Keratinocyte (primary cell): ENCODE measurements around the gene BLTP2. TPM values are rescaled to one million over a fixed set of nuclear protein-coding genes. Genes with fewer than 3 reads are reported as not detected.
"Not testable (repeated sequence)": the region's sequence is repeated elsewhere in the genome, so short reads cannot be mapped to it uniquely, and the experiment has no call there.

ENCODE experiments used
- DNase-seq: peaks from one replicate; pipeline ENCODE4 v3.0.0-alpha.2; 2011; ENCODE audit warnings: low read depth, missing footprints, low spot score
- FAIRE-seq: peaks from 2 replicates; lab custom pipeline; 2011; peaks lifted over from hg19 to GRCh38; lab: Jason Lieb, UNC
- H2AFZ ChIP-seq: 2 replicates; pipeline ENCODE4 v1.6.0; 2012; ENCODE audit warnings: low read length, control low read depth, inconsistent platforms; ENCODE audit not compliant: control insufficient read depth
- H3K27ac ChIP-seq: 2 replicates; pipeline ENCODE4 v1.5.1; 2011; ENCODE audit warnings: low read length; ENCODE audit not compliant: control insufficient read depth, insufficient read depth
- H3K27me3 ChIP-seq: 3 replicates; pipeline ENCODE4 v1.6.0; 2011; ENCODE audit warnings: low read length; ENCODE audit not compliant: control insufficient read depth, insufficient read depth; ENCODE audit errors: extremely low read depth
- H3K36me3 ChIP-seq, 2 experiments: 2 replicates in 1 of 2; 3 replicates in 1 of 2; pipeline ENCODE4 v1.5.1; 2011; ENCODE audit warnings: low read length in 2 of 2, mild to moderate bottlenecking in 1 of 2; ENCODE audit not compliant: control insufficient read depth in 2 of 2, insufficient read depth in 2 of 2; ENCODE audit errors: extremely low read depth in 1 of 2
- H3K4me1 ChIP-seq: 3 replicates; pipeline ENCODE4 v1.5.1; 2011; ENCODE audit warnings: low read length; ENCODE audit not compliant: control insufficient read depth, insufficient read depth; ENCODE audit errors: extremely low read depth
- H3K4me2 ChIP-seq: 3 replicates; pipeline ENCODE4 v1.6.0; 2011; ENCODE audit warnings: low read depth, low read length; ENCODE audit not compliant: control insufficient read depth, insufficient read depth; ENCODE audit errors: extremely low read depth
- H3K4me3 ChIP-seq, 3 experiments: fragments of 200-600 bp in 1 of 3; sonication (generic) in 1 of 3; 2 replicates in 2 of 3; 3 replicates in 1 of 3; pipeline ENCODE4 v1.5.1; 2011 to 2016; ENCODE audit warnings: low read length in 3 of 3, mild to moderate bottlenecking in 3 of 3, control low read depth in 2 of 3, inconsistent platforms in 1 of 3, low read depth in 1 of 3, mixed read lengths in 1 of 3, mixed run types in 1 of 3, moderate library complexity in 1 of 3; ENCODE audit not compliant: control insufficient read depth in 2 of 3, insufficient read depth in 2 of 3; ENCODE audit errors: extremely low read depth in 1 of 3
- H3K79me2 ChIP-seq: 2 replicates; pipeline ENCODE4 v1.6.0; 2012; ENCODE audit warnings: low read length; ENCODE audit not compliant: control insufficient read depth, insufficient read depth
- H3K9ac ChIP-seq: 3 replicates; pipeline ENCODE4 v1.6.0; 2011; ENCODE audit warnings: low read length; ENCODE audit not compliant: control insufficient read depth, insufficient read depth; ENCODE audit errors: extremely low read depth
- H3K9me1 ChIP-seq: 3 replicates; pipeline ENCODE4 v1.6.0; 2011; ENCODE audit warnings: low read length; ENCODE audit not compliant: control insufficient read depth, insufficient read depth; ENCODE audit errors: extremely low read depth
- H3K9me3 ChIP-seq: 2 replicates; pipeline ENCODE4 v1.5.1; 2012; ENCODE audit warnings: low read depth, low read length; ENCODE audit not compliant: control insufficient read depth
- H4K20me1 ChIP-seq: 3 replicates; pipeline ENCODE4 v1.6.0; 2011; ENCODE audit warnings: low read length; ENCODE audit not compliant: control insufficient read depth, insufficient read depth; ENCODE audit errors: extremely low read depth
- EZH2 ChIP-seq: IDR thresholded peaks from one replicate; pipeline ENCODE4 v1.6.1; 2012; ENCODE audit warnings: inconsistent platforms, mild to moderate bottlenecking, low read length, moderate library complexity
- dilution Hi-C: fragments of 300-500 bp; cut with MboI; formaldehyde crosslinking; loops from one replicate; pipeline ENCODE4 v1.7.0; 2020; ENCODE audit warnings: low sequenced_read_pairs; ENCODE audit not compliant: extremely low pct_ligation_motif_present
- polyA plus RNA-seq, 5 experiments: library from polyadenylated mRNA; depleted of rRNA in 3 of 5; stranded (reverse) in 3 of 5; stranded (forward) in 1 of 5; unstranded in 1 of 5; fragments of >200 nt; gene quantifications; 1 replicate in 1 of 5; 2 replicates in 3 of 5; 3 replicates in 1 of 5; pipeline versions ENCODE4 v1.2.1 to v1.2.3, GENCODE V29; 2011 to 2012; ENCODE audit warnings: missing spikeins in 2 of 5, low read depth in 1 of 5, low replicate concordance in 1 of 5
- TF ChIP-seq, protein P1 (sequence below), 3 experiments: IDR thresholded peaks in 1 of 3; conservative IDR thresholded peaks in 1 of 3; optimal IDR thresholded peaks in 1 of 3; 2 replicates in 2 of 3; 3 replicates in 1 of 3; pipeline versions ENCODE3 to v1.5.1; 2011; ENCODE audit warnings: low read length in 3 of 3, mild to moderate bottlenecking in 3 of 3, moderate library complexity in 2 of 3, control low read depth in 1 of 3, inconsistent platforms in 1 of 3; ENCODE audit not compliant: insufficient read depth in 2 of 3; ENCODE audit errors: extremely low read depth in 1 of 3

Gene BLTP2
- polyA plus RNA-seq, 1 donor (not counting 4 experiments of a cell fraction or from before 2014, with no cell fraction given): 98.2 TPM

DNA sequence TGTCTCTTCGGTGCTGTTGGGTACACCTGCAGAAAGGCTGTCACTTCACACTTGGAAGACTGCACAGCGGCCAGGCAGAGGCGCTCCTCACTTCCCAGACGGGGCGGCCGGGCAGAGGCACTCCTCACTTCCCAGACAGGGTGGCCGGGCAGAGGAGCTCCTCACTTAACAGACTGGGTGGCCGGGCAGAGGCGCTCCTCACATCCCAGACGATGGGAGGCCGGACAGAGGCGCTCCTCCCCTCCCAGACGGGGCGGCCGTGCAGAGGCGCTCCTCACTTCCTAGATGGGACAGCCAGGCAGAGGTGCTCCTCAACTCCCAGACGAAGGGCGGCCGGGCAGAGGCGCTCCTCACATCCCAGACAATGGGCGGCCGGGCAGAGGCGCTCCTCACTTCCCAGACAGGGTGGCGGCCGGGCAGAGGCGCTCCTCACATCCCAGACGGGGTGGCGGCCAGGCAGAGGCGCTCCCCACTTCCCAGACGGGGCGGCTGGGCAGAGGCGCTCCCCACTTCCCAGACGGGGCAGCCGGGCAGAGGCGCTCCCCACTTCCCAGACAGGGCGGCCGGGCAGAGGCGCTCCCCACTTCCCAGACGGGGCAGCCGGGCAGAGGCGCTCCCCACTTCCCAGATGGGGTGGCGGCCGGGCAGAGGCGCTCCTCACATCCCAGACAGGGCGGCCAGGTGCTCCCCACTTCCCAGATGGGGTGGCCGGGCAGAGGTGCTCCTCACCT is 14.0 kb upstream of the BLTP2 start:
- H3K27me3 ChIP-seq, FAIRE-seq, H3K4me2 ChIP-seq, H3K4me3 ChIP-seq, dilution Hi-C loops, H3K9me1 ChIP-seq, DNase-seq, H2AFZ ChIP-seq, H3K9me3 ChIP-seq, H4K20me1 ChIP-seq, H3K27ac ChIP-seq, H3K36me3 ChIP-seq, H3K9ac ChIP-seq: not testable (repeated sequence)
- H3K79me2 ChIP-seq: peaks cover 65% of the 10 kb centered on the region
- peaks cover 19% of the 10 kb centered on the region for H3K4me1 ChIP-seq

DNA sequence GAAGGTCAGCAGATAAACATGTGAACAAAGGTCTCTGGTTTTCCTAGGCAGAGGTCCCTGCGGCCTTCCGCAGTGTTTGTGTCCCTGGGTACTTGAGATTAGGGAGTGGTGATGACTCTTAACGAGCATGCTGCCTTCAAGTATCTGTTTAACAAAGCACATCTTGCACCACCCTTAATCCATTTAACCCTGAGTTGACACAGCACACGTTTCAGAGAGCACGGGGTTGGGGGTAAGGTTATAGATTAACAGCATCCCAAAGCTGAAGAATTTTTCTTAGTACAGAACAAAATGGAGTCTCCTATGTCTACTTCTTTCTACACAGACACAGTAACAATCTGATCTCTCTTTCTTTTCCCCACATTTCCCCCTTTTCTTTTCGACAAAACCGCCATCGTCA is 13.4 kb upstream of the BLTP2 start:
- H3K36me3 ChIP-seq: not testable (repeated sequence)
- H3K79me2 ChIP-seq: peaks cover 59% of the 10 kb centered on the region

DNA sequence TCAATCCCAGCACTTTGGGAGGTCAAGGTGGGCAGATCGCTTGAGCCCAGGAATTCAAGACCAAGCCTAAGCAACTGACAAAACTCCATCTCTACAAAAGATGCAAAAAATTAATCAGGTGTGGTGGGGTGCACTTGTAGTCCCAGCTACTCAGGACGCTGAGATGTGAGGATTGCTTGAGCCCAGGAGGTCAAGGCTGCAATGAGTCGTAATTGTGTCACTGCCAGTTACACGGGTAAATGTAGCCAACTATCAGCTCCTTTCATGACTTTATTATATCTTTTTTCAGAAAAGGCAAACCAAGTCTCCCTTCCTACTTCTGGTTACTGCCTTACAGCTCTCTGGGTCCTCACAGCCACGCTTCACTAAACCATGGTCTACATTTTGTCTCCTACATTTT is 12.8 kb upstream of the BLTP2 start:
- H3K4me2 ChIP-seq: no peak overlapping the region
- H3K9me1 ChIP-seq: no peaks in the 10 kb centered on the region
- H3K4me1 ChIP-seq: peaks cover 12% of the 10 kb centered on the region
- H3K27me3 ChIP-seq: no peaks in the 10 kb centered on the region
- H2AFZ ChIP-seq: no peak overlapping the region
- H3K79me2 ChIP-seq: peaks cover 54% of the 10 kb centered on the region
- no peak for TF ChIP-seq EZH2
- TF ChIP-seq, protein P1, sequence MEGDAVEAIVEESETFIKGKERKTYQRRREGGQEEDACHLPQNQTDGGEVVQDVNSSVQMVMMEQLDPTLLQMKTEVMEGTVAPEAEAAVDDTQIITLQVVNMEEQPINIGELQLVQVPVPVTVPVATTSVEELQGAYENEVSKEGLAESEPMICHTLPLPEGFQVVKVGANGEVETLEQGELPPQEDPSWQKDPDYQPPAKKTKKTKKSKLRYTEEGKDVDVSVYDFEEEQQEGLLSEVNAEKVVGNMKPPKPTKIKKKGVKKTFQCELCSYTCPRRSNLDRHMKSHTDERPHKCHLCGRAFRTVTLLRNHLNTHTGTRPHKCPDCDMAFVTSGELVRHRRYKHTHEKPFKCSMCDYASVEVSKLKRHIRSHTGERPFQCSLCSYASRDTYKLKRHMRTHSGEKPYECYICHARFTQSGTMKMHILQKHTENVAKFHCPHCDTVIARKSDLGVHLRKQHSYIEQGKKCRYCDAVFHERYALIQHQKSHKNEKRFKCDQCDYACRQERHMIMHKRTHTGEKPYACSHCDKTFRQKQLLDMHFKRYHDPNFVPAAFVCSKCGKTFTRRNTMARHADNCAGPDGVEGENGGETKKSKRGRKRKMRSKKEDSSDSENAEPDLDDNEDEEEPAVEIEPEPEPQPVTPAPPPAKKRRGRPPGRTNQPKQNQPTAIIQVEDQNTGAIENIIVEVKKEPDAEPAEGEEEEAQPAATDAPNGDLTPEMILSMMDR (optimal IDR thresholded peaks at IDR 0.05 in 1 of 3, IDR thresholded peaks at IDR 0.05 in 1 of 3, conservative IDR thresholded peaks at IDR 0.05 in 1 of 3; ENCODE audit: extremely low read depth in 1 of 3, insufficient read depth in 2 of 3, low read length in 3 of 3): no peak
- no peaks in the 10 kb centered on the region for H3K9me3 ChIP-seq
- H3K4me3 ChIP-seq: no peak overlapping the region
- no peak for DNase-seq
- no peak overlapping the region for H3K27ac ChIP-seq
- H3K36me3 ChIP-seq: peaks cover 4 to 5% of the 10 kb centered on the region in 2 experiments
- no peak for FAIRE-seq
- no peak overlapping the region for H3K9ac ChIP-seq
- no peaks in the 10 kb centered on the region for H4K20me1 ChIP-seq
- dilution Hi-C loops: no loop called here

More for the DNA sequence above, 13.4 kb upstream of the BLTP2 start:
- DNase-seq, FAIRE-seq, H4K20me1 ChIP-seq, H3K9me3 ChIP-seq, H3K4me3 ChIP-seq, H3K27ac ChIP-seq, H3K27me3 ChIP-seq, H2AFZ ChIP-seq, dilution Hi-C loops, H3K9me1 ChIP-seq, H3K9ac ChIP-seq, H3K4me2 ChIP-seq: not testable (repeated sequence)
- peaks cover 17% of the 10 kb centered on the region for H3K4me1 ChIP-seq
